Measurements from ENCODE around the gene BRIX1.

BRIX1 gene

DNA sequence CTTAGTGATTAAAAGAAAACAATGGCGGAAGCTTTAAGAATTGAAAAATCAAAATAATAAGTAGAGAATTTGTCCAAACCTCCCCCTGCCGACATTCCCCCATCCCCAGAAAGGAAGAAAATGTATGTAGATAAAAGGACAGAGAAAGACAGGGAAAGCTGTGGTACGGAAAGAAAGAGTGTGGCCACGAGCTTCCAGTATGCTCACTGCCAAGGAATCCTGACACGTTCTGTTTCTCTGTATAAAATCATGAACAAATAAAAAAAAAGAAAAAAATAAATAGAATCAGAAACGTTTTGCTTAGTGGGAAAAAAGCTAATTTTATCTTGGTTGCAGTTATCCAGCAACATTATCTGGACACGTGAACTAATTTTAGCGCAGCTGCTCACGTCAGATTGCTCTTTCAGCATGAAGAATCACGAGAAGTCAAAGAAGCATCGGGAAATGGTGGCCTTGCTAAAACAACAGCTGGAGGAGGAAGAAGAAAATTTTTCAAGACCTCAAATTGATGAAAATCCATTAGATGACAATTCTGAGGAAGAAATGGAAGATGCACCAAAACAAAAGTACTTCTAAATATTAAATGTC lies 29.0 kb downstream of the BRIX1 start:
- TF ChIP-seq, protein P1, sequence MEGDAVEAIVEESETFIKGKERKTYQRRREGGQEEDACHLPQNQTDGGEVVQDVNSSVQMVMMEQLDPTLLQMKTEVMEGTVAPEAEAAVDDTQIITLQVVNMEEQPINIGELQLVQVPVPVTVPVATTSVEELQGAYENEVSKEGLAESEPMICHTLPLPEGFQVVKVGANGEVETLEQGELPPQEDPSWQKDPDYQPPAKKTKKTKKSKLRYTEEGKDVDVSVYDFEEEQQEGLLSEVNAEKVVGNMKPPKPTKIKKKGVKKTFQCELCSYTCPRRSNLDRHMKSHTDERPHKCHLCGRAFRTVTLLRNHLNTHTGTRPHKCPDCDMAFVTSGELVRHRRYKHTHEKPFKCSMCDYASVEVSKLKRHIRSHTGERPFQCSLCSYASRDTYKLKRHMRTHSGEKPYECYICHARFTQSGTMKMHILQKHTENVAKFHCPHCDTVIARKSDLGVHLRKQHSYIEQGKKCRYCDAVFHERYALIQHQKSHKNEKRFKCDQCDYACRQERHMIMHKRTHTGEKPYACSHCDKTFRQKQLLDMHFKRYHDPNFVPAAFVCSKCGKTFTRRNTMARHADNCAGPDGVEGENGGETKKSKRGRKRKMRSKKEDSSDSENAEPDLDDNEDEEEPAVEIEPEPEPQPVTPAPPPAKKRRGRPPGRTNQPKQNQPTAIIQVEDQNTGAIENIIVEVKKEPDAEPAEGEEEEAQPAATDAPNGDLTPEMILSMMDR (IDR thresholded peaks at IDR 0.05; ENCODE audit: low read depth, low read length) = no peak
- H3K4me3 ChIP-seq (replicated peaks in 1 of 2; ENCODE audit: low read depth in 2 of 2, low read length in 2 of 2) = no peak overlapping the region
- no peak for DNase-seq (ENCODE audit: low read depth in 2 of 2)

DNA sequence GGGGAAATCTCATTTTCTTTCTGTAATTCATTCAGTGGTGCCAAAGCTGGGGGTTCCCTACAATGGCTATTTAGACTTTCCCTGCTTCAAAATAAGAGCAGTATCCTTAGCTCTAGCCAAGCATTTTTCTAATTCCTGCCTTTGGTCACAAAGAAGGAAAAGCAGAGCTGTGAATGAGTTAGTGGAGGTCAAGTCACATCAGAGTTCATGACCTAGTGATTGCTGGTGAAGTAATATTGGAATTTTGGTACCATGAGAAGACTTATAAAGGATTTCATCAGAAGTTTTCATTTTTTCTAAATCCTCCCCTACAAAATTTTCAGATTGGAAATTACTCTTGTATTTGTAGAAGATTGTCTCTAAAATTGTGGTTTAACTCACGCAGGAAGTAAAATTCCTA lies 41.8 kb downstream of the BRIX1 start:
- DNase-seq (ENCODE audit: low read depth in 2 of 2) = peak; percentile 19 to 31
- H3K4me3 ChIP-seq (replicated peaks in 1 of 2; ENCODE audit: low read depth in 2 of 2, low read length in 2 of 2) = no peak overlapping the region
- TF ChIP-seq, protein P1 (IDR thresholded peaks at IDR 0.05; ENCODE audit: low read depth, low read length) = no peak

DNA sequence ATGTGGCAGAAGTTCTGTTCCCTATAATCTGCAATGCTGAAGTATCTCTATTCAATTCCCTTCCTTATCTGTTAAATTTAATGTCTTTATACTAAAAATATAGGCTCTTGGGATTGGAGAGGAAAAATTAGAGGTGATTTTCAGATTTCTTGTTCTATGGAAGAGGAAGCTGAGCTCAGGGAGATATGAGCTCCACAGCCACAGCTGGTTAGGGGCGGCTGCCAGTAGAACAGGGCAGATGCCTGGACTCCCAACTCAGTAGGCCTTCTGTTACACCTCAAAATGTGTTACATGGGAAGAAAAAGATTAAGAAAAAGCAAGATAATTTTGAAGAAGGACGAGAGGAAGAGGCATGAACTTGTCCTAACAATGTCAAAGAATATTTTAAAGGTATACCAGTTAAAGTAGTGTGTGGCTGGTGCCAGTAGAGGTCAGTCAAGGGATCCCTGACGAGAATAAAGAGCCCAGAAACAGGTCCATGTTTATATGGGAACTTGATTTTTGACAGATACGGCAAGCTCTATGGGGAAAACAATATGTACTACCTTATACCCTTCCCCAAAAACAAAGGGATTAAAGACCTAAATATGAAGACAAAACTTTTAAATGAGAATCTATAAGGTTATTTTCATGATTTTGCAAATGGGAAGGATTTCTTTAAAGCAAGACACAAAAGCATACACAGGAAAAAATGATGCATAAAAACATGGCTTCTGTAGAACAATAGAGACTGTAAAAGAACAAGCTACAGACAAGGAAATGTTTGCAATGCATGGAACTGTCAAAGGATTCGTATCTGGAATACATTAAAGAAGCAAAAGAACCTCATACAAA lies 42.6 kb downstream of the BRIX1 start:
- peak; percentile 48 to 59 for DNase-seq (ENCODE audit: low read depth in 2 of 2)
- TF ChIP-seq, protein P1 (IDR thresholded peaks at IDR 0.05; ENCODE audit: low read depth, low read length) = peak; percentile 72
- no peak overlapping the region for H3K4me3 ChIP-seq (replicated peaks in 1 of 2; ENCODE audit: low read depth in 2 of 2, low read length in 2 of 2)

DNA sequence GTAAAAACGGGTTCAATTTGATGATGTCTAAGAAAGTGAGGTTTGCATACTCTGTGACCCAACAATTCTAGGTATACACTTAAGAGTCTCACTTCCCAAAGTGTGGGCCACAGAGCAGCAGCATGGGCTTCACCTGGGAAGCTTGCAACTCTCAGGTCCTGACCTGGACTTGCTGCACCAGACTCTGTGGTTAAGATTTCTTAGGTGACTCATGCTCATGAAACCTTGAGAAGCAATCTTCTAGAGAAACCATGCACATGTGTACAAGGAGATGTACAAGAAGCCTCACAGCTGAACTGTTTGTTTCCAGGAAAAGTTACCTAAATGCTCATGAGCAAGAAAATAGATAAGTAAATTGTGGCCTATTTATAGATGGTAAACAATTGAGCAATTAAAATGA lies 43.8 kb downstream of the BRIX1 start:
- H3K4me3 ChIP-seq (replicated peaks in 1 of 2; ENCODE audit: low read depth in 2 of 2, low read length in 2 of 2) = no peak overlapping the region
- TF ChIP-seq, protein P1 (IDR thresholded peaks at IDR 0.05; ENCODE audit: low read depth, low read length) = no peak
- peak; percentile 15 to 60 for DNase-seq (ENCODE audit: low read depth in 2 of 2)

DNA sequence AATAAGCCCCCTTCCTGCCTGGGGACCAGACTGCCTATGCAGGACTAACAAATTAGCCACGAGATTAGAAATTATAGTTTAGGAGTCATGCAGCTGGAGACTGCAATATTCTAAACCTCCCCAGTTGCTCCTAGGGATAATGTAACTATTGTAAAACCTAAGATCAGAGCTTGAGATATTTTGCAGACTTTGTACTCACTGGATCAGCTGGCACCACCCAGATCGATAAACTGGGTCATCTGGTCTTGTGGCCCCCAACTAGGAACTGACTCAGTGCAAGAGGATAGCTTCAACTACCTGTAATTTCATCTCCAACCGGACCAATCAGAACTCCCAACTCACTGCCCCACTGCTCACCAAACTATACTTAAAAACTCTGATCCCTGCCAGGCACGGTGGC lies 52.0 kb downstream of the BRIX1 start:
- TF ChIP-seq, protein P1 (IDR thresholded peaks at IDR 0.05; ENCODE audit: low read depth, low read length) = no peak
- no peak overlapping the region for H3K4me3 ChIP-seq (replicated peaks in 1 of 2; ENCODE audit: low read depth in 2 of 2, low read length in 2 of 2)
- no peak for DNase-seq (ENCODE audit: low read depth in 2 of 2)

DNA sequence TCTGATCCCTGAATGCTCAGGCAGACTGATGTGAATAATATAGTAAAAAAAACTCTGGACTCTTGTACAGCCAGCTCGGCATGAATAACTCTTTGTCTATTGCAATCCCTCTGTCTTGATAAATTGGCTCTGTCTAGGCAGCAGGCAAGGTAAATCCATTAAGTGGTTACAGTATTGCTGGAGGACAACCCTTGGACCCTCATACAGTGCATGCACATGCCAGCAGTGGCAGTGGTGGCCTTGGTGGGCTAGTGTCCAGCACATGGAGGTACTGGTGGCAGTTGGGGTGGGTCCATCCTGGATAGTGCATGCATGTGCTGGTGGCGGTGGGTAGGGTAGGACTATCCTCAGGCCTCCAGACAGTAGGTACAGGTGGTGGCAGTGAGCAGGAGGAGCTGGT lies 52.7 kb downstream of the BRIX1 start:
- no peak for DNase-seq (ENCODE audit: low read depth in 2 of 2)
- TF ChIP-seq, protein P1 (IDR thresholded peaks at IDR 0.05; ENCODE audit: low read depth, low read length) = no peak
- H3K4me3 ChIP-seq (replicated peaks in 1 of 2; ENCODE audit: low read depth in 2 of 2, low read length in 2 of 2) = no peak overlapping the region
